Stomach (tissue), 9 donors: ENCODE data around the gene PDK3. TPM values are rescaled to one million over a fixed set of nuclear protein-coding genes. Genes with fewer than 3 reads are reported as not detected.

Experiments used
- DNase-seq, 2 donors: peaks; one replicate each; pipeline versions ENCODE4 v3.0.0 to v3.0.0-alpha.2; 2013 to 2019
- H3K27ac ChIP-seq, 5 donors: fragments of 200-600 bp in 4 of 5; sonication (generic) in 4 of 5; one replicate each; pipeline ENCODE4 v1.5.1; 2013 to 2019; ENCODE audit warnings: mild to moderate bottlenecking in 1 of 5, moderate library complexity in 1 of 5
- H3K27me3 ChIP-seq, 3 donors: fragments of 200-600 bp; sonication (generic); one replicate each; pipeline ENCODE4 v1.5.1; 2017 to 2019; ENCODE audit warnings: mixed run types in 1 of 3
- H3K36me3 ChIP-seq, 4 donors: fragments of 200-600 bp; sonication (generic); 1 replicate in 3 of 4; 2 replicates in 1 of 4; pipeline ENCODE4 v1.5.1; 2016 to 2019
- H3K4me1 ChIP-seq, 4 donors: fragments of 200-600 bp; sonication (generic); one replicate each; pipeline ENCODE4 v1.5.1; 2016 to 2019
- H3K4me3 ChIP-seq, 4 donors: fragments of 200-600 bp; sonication (generic) in 3 of 4; one replicate each; pipeline ENCODE4 v1.5.1; 2016 to 2019; ENCODE audit warnings: mild to moderate bottlenecking in 1 of 4
- H3K9me3 ChIP-seq, 4 donors: fragments of 200-600 bp; sonication (generic); one replicate each; pipeline ENCODE4 v1.5.1; 2016 to 2019
- CTCF ChIP-seq, 7 experiments: fragments of 450-650 bp in 4 of 7; fragments of 200-600 bp in 3 of 7; sonication (generic) in 3 of 7; IDR thresholded peaks; one replicate each; pipeline ENCODE4 v1.5.1; 2016 to 2019; ENCODE audit warnings: antibody characterized with exemption in 7 of 7, control low read depth in 2 of 7, mild to moderate bottlenecking in 1 of 7
- EP300 ChIP-seq: sonication (generic); formaldehyde crosslinking; IDR thresholded peaks from one replicate; pipeline ENCODE4 v1.6.1; 2017; ENCODE audit warnings: antibody characterized with exemption
- POLR2A ChIP-seq, 4 donors: fragments of 450-650 bp; IDR thresholded peaks; one replicate each; pipeline ENCODE4 v1.6.1; 2016; ENCODE audit warnings: antibody characterized with exemption in 4 of 4, control low read depth in 2 of 4, mild to moderate bottlenecking in 1 of 4, moderate library complexity in 1 of 4
- POLR2AphosphoS5 ChIP-seq, 3 donors: sonication (generic); formaldehyde crosslinking; IDR thresholded peaks; one replicate each; pipeline ENCODE4 v1.6.1; 2016; ENCODE audit warnings: antibody characterized with exemption in 3 of 3
- WGBS, 5 donors: extraction: QIAGEN DNeasy Blood & Tissue Kit in 3 of 5; methylation state at CpG; one replicate each; pipeline versions ENCODE4 v1.1.5 to v1.1.7; 2013 to 2018; 5-methylcytosine and 5-hydroxymethylcytosine counted together
- intact Hi-C: fragments of 100-400 bp; cut with DNase I; formaldehyde crosslinking; loops from one replicate; pipeline ENCODE4 v1.15.1; 2023; ENCODE audit warnings: low total_unique reads
- polyA plus RNA-seq, 3 donors: library from polyadenylated mRNA; stranded (reverse); fragments of 200-250 nt; gene quantifications; one replicate each; pipeline ENCODE4 v1.2.3, GENCODE V29; 2013
- total RNA-seq, 5 donors: library from RNA; depleted of rRNA; stranded (reverse); fragments of >200 nt; gene quantifications; one replicate each; pipeline versions ENCODE4 v1.1.0 to v1.2.3, GENCODE V29; 2014 to 2016
- donor health status: healthy with polysubstance abuse.
- donor health status: Bipolar disorder and iron deficiency.
- donor health status: healthy.

The PDK3 gene
- total and polyA plus RNA-seq, 8 donors, result 0.29 to 81.1 (median 5.1) TPM

DNA sequence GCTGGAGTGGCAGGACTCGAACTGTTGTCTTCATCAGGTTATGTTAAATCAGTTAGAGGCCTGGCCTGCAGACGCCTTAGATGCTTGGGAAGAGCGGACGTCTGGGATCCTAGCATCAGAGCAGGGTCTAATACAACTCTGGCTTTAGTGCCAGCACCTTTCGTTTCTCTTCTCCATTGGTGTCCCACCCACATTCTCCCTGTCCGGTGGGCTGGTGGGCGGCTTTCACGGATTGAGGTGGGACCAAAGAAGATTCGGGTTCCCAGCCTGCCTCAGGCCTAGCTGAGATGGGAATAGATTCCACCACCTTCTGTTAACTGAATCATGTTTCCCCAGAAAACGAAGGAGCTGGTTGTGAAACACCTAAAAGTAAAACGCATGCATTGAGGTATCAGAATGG, 939 bp downstream of the PDK3 start:
- intact Hi-C loops, result no loop called here
- Histone ChIP-seq H3K4me1 (peaks cover 0 to 4% (median 0%) of the 10 kb centered on the region in 4 donors), H3K27ac (peak overlapping the region in 4 of 5 donors; percentile 20 to 88 (median 80)), H3K4me3 (peak overlapping the region; percentile 59 to 68 (median 63)), H3K9me3 (no peaks in the 10 kb centered on the region), H3K36me3 (no peaks in the 10 kb centered on the region), H3K27me3 (peaks cover 0 to 3% (median 0%) of the 10 kb centered on the region in 3 donors)
- TF ChIP-seq EP300 (no peak), POLR2A (IDR thresholded peaks at IDR 0.05) (no peak), POLR2AphosphoS5 (IDR thresholded peaks at IDR 0.05) (no peak), CTCF (IDR thresholded peaks at IDR 0.05) (no peak)
- DNase-seq, result no peak
- 30 to 62% (median 44%) methylated on average over 10 to 11 of the region's 11 CpGs for WGBS, 5 donors

DNA sequence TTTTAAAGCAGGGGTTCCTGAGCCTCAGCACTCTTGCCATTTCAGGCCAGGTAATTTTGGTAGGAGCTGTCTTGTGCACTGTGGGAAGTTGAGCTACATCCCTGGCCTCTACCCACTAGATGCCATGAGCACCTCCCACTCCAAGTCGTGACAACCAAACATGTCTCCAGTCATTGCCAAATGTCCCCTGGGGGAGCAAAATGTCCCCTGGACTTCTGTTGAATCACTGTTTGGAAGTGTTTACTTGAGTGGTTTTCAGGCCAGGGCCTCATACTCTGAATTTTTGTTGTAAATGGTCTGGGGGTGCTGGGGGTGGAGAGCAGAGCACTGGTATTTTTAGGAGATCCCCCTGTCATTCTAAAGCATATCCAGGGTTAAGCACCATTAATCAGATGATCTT, 3.2 kb downstream of the PDK3 start:
- Histone ChIP-seq H3K27me3 (peaks cover 0 to 3% (median 0%) of the 10 kb centered on the region in 3 donors), H3K9me3 (no peaks in the 10 kb centered on the region), H3K4me1 (peaks cover 0 to 14% (median 0%) of the 10 kb centered on the region in 4 donors), H3K36me3 (no peaks in the 10 kb centered on the region), H3K4me3 (no peak overlapping the region), H3K27ac (no peak overlapping the region)
- intact Hi-C loops, result no loop called here
- 43 to 71% (median 51%) methylated on average over 1 of the region's 1 CpG; no CpG with 5 or more reads in 1 of the 5 donors for WGBS, 5 donors
- TF ChIP-seq CTCF (IDR thresholded peaks at IDR 0.05) (no peak), POLR2A (IDR thresholded peaks at IDR 0.05) (no peak), EP300 (no peak), POLR2AphosphoS5 (IDR thresholded peaks at IDR 0.05) (no peak)
- DNase-seq, result no peak

- TF ChIP-seq EP300 (no peak), CTCF (IDR thresholded peaks at IDR 0.05) (no peak), POLR2A (IDR thresholded peaks at IDR 0.05) (no peak), POLR2AphosphoS5 (IDR thresholded peaks at IDR 0.05) (no peak)
- Histone ChIP-seq H3K4me1 (peaks cover 0 to 16% (median 1%) of the 10 kb centered on the region in 4 donors), H3K27me3 (no peaks in the 10 kb centered on the region), H3K27ac (no peak overlapping the region), H3K36me3 (no peaks in the 10 kb centered on the region), H3K4me3 (no peak overlapping the region), H3K9me3 (no peaks in the 10 kb centered on the region)
- no peak for DNase-seq
- WGBS, 5 donors, result 40 to 67% (median 51%) methylated on average over 2 of the region's 2 CpGs
- intact Hi-C loops, result no loop called here
These were observed 6.7 kb downstream of the PDK3 start for GRCh38 chrX:24471808-24472207.

GRCh38 chrX:24475480-24475879, 10.4 kb downstream of the PDK3 start:
- no peaks in the 10 kb centered on the region for H3K36me3 ChIP-seq
- no peak overlapping the region for H3K27ac ChIP-seq
- DNase-seq, result no peak
- intact Hi-C loops, result no loop called here
- WGBS, 5 donors, result 76 to 90% (median 83%) methylated on average over 6 of the region's 6 CpGs
- peaks cover 0 to 31% (median 4%) of the 10 kb centered on the region in 4 donors for H3K4me1 ChIP-seq
- no peak for TF ChIP-seq POLR2AphosphoS5 (IDR thresholded peaks at IDR 0.05)
- no peak for TF ChIP-seq POLR2A (IDR thresholded peaks at IDR 0.05)
- no peak for TF ChIP-seq EP300
- TF ChIP-seq CTCF (IDR thresholded peaks at IDR 0.05), result no peak
- no peaks in the 10 kb centered on the region for H3K27me3 ChIP-seq
- H3K9me3 ChIP-seq, result no peaks in the 10 kb centered on the region
- H3K4me3 ChIP-seq, result no peak overlapping the region
